Transverse colon (tissue), 4 donors: ENCODE data around the gene GNG7. TPM values are rescaled to one million over a fixed set of nuclear protein-coding genes. Genes with fewer than 3 reads are reported as not detected.
A peak's percentile ranks its signal among the peaks of the same experiment; 100 is the strongest.

Source experiments
- DNase-seq: peaks from one replicate; pipeline ENCODE4 v3.0.0-alpha.2; 2019
- H3K27ac ChIP-seq, 4 donors: fragments of 200-600 bp; sonication (generic); 2 replicates each; pipeline ENCODE4 v1.5.1; 2016 to 2018; ENCODE audit warnings: inconsistent platforms in 4 of 4
- H3K27me3 ChIP-seq: fragments of 200-600 bp; sonication (generic); 2 replicates; pipeline ENCODE4 v1.5.1; 2017; ENCODE audit warnings: inconsistent platforms
- H3K36me3 ChIP-seq, 4 donors: fragments of 200-600 bp; sonication (generic); 2 replicates each; pipeline ENCODE4 v1.5.1; 2017 to 2019; ENCODE audit warnings: inconsistent platforms in 4 of 4
- H3K4me1 ChIP-seq, 4 donors: fragments of 200-600 bp; sonication (generic); 2 replicates each; pipeline ENCODE4 v1.5.1; 2017 to 2020; ENCODE audit warnings: inconsistent platforms in 4 of 4
- H3K4me3 ChIP-seq, 4 donors: fragments of 200-600 bp; sonication (generic); 1 replicate in 1 of 4; 2 replicates in 3 of 4; pipeline versions ENCODE4 v1.5.1 to v1.6.1; 2017 to 2019; ENCODE audit warnings: inconsistent platforms in 4 of 4
- H3K9me3 ChIP-seq, 2 donors: fragments of 200-600 bp; sonication (generic); 2 replicates each; pipeline ENCODE4 v1.5.1; 2017 to 2019; ENCODE audit warnings: inconsistent platforms in 2 of 2
- CTCF ChIP-seq, 5 experiments: fragments of 200-600 bp in 3 of 5; fragments of 450-650 bp in 2 of 5; sonication (generic) in 3 of 5; IDR thresholded peaks; 1 replicate in 2 of 5; 2 replicates in 3 of 5; pipeline ENCODE4 v1.5.1; 2016 to 2017; ENCODE audit warnings: antibody characterized with exemption in 5 of 5, inconsistent platforms in 3 of 5, mild to moderate bottlenecking in 2 of 5, moderate library complexity in 1 of 5
- EP300 ChIP-seq: sonication (generic); formaldehyde crosslinking; IDR thresholded peaks from one replicate; pipeline ENCODE4 v1.6.1; 2017; ENCODE audit warnings: antibody characterized with exemption, low read depth
- POLR2A ChIP-seq: fragments of 450-650 bp; IDR thresholded peaks from one replicate; pipeline ENCODE4 v1.6.1; 2016; ENCODE audit warnings: antibody characterized with exemption, mild to moderate bottlenecking, moderate library complexity
- POLR2AphosphoS5 ChIP-seq, 3 donors: sonication (generic); formaldehyde crosslinking; IDR thresholded peaks; one replicate each; pipeline ENCODE4 v1.6.1; 2016; ENCODE audit warnings: antibody characterized with exemption in 3 of 3
- WGBS, 2 donors: methylation state at CpG; one replicate each; pipeline ENCODE4 v1.1.5; 2018; ENCODE audit warnings: low coverage in 1 of 2; 5-methylcytosine and 5-hydroxymethylcytosine counted together
- in situ Hi-C, 4 donors: fragments of 200-750 bp; cut with MboI; loops; one replicate each; pipeline versions ENCODE4 v1.15.0 to v1.15.1; 2017; ENCODE audit warnings: low sequenced_read_pairs in 3 of 4, low pct_ligation_motif_present in 1 of 4, low pct_unique_long_range_greater_than_20kb in 1 of 4
- intact Hi-C: fragments of 100-400 bp; cut with DNase I; formaldehyde crosslinking; loops from one replicate; pipeline ENCODE4 v1.15.1; 2023; ENCODE audit warnings: low total_unique reads
- total RNA-seq, 4 donors: library from RNA; depleted of rRNA; stranded (reverse); fragments of >200 nt; gene quantifications; one replicate each; pipeline ENCODE4 v1.1.0, GENCODE V29; 2016

Gene GNG7
- total RNA-seq, 4 donors from 2014 or later = 1.6 to 13.1 (median 4.0) TPM

- in situ Hi-C loops = no loop called here
- no peak for DNase-seq
- Histone ChIP-seq H3K27ac (peak overlapping the region; percentile 38 to 69 (median 52)), H3K4me1 (peaks cover 0 to 16% (median 10%) of the 10 kb centered on the region in 4 donors), H3K36me3 (no peaks in the 10 kb centered on the region), H3K9me3 (no peaks in the 10 kb centered on the region), H3K27me3 (no peaks in the 10 kb centered on the region), H3K4me3 (no peak overlapping the region)
- no peak for TF ChIP-seq EP300
- no peak for TF ChIP-seq POLR2A
- no peak for TF ChIP-seq CTCF (IDR thresholded peaks at IDR 0.05)
- no peak for TF ChIP-seq POLR2AphosphoS5 (IDR thresholded peaks at IDR 0.05)
- WGBS, 2 donors = 95% methylated on average over 6 of the region's 6 CpGs; no CpG with 5 or more reads in 1 of the 2 donors
- intact Hi-C loops = no loop called here
Observed at GRCh38 chr19:2630352-2631001, 72.0 kb downstream of the GNG7 start.

GRCh38 chr19:2629491-2630351 is 72.8 kb downstream of the GNG7 start:
- Histone ChIP-seq H3K9me3 (no peaks in the 10 kb centered on the region), H3K27me3 (no peaks in the 10 kb centered on the region), H3K36me3 (no peaks in the 10 kb centered on the region), H3K4me1 (peaks cover 0 to 22% (median 16%) of the 10 kb centered on the region in 4 donors), H3K27ac (peak overlapping the region; percentile 38 to 69 (median 52)), H3K4me3 (no peak overlapping the region)
- in situ Hi-C loops (no loop called here), intact Hi-C loops (no loop called here)
- 84 to 94% methylated on average over 3 to 16 of the region's 16 CpGs for WGBS, 2 donors
- TF ChIP-seq CTCF (IDR thresholded peaks at IDR 0.05) (no peak), POLR2A (no peak), POLR2AphosphoS5 (IDR thresholded peaks at IDR 0.05) (peak in 1 of 3 donors; percentile 30), EP300 (peak; percentile 20)
- no peak for DNase-seq

- H3K4me1 ChIP-seq = peaks cover 0 to 23% (median 20%) of the 10 kb centered on the region in 4 donors
- H3K4me3 ChIP-seq = no peak overlapping the region
- H3K36me3 ChIP-seq = no peaks in the 10 kb centered on the region
- 92% methylated on average over 8 of the region's 8 CpGs; no CpG with 5 or more reads in 1 of the 2 donors for WGBS, 2 donors
- no peaks in the 10 kb centered on the region for H3K27me3 ChIP-seq
- TF ChIP-seq POLR2AphosphoS5 (IDR thresholded peaks at IDR 0.05) (no peak), CTCF (IDR thresholded peaks at IDR 0.05) (no peak), EP300 (no peak), POLR2A (no peak)
- intact Hi-C loops = no loop called here
- H3K27ac ChIP-seq = no peak overlapping the region
- in situ Hi-C loops = no loop called here
- H3K9me3 ChIP-seq = no peaks in the 10 kb centered on the region
- DNase-seq = no peak
Observed at GRCh38 chr19:2628597-2628996, 73.9 kb downstream of the GNG7 start.

GRCh38 chr19:2627855-2628254 is 74.6 kb downstream of the GNG7 start:
- no peak for DNase-seq
- Histone ChIP-seq H3K9me3 (no peaks in the 10 kb centered on the region), H3K27ac (peak overlapping the region; percentile 42 to 74 (median 71)), H3K36me3 (no peaks in the 10 kb centered on the region), H3K4me3 (no peak overlapping the region), H3K4me1 (peaks cover 0 to 23% (median 20%) of the 10 kb centered on the region in 4 donors), H3K27me3 (no peaks in the 10 kb centered on the region)
- TF ChIP-seq EP300 (no peak), POLR2A (no peak), POLR2AphosphoS5 (IDR thresholded peaks at IDR 0.05) (no peak), CTCF (IDR thresholded peaks at IDR 0.05) (no peak)
- intact Hi-C loops (no loop called here), in situ Hi-C loops (no loop called here)
- 80% methylated on average over 7 of the region's 7 CpGs; no CpG with 5 or more reads in 1 of the 2 donors for WGBS, 2 donors
